Esophagus squamous epithelium (tissue), 4 donors: Measurements from ENCODE around the gene PKP3.

ENCODE experiments used
- POLR2A ChIP-seq, 4 donors: fragments of 450-650 bp; IDR thresholded peaks; one replicate each; pipeline ENCODE4 v1.6.1; 2017; ENCODE audit warnings: antibody characterized with exemption in 4 of 4, mild to moderate bottlenecking in 4 of 4, moderate library complexity in 3 of 4
- TF ChIP-seq, protein P1 (sequence below), 6 experiments: fragments of 450-650 bp in 4 of 6; fragments of 200-600 bp in 2 of 6; sonication (generic) in 2 of 6; IDR thresholded peaks; one replicate each; pipeline ENCODE4 v1.5.1; 2016 to 2019; ENCODE audit warnings: antibody characterized with exemption in 6 of 6, mild to moderate bottlenecking in 4 of 6, moderate library complexity in 4 of 6

DNA sequence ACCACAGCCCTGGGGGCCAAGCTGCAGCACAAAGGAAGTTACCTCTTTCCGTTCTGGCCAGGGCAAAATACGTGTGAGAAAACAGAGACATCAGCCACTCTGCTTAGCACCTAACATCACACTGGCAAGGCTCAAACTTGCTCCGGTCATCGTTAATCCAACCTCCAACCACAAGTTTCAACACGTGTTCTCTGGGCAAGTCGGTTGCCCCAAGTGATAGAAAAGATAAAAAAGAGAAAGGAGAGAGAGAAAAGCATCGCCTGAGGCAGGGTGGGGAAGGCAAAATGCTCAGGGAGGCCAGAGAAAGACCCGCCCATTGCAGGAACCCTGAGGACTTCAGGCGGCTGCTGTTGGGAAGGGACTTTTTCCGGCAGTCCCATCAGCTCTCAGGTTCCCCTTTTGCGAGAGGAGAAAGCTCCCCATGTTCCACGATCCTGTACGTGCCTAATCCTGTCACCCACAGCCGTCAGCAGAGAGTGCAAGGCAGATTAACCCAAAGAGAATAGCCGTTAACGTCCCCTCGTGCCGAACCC is 43.2 kb upstream of the PKP3 start:
- TF ChIP-seq, protein P1, sequence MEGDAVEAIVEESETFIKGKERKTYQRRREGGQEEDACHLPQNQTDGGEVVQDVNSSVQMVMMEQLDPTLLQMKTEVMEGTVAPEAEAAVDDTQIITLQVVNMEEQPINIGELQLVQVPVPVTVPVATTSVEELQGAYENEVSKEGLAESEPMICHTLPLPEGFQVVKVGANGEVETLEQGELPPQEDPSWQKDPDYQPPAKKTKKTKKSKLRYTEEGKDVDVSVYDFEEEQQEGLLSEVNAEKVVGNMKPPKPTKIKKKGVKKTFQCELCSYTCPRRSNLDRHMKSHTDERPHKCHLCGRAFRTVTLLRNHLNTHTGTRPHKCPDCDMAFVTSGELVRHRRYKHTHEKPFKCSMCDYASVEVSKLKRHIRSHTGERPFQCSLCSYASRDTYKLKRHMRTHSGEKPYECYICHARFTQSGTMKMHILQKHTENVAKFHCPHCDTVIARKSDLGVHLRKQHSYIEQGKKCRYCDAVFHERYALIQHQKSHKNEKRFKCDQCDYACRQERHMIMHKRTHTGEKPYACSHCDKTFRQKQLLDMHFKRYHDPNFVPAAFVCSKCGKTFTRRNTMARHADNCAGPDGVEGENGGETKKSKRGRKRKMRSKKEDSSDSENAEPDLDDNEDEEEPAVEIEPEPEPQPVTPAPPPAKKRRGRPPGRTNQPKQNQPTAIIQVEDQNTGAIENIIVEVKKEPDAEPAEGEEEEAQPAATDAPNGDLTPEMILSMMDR (IDR thresholded peaks at IDR 0.05) = no peak
- TF ChIP-seq POLR2A (IDR thresholded peaks at IDR 0.05) = peak in 1 of 4 donors; percentile 16
